Glutamatergic neuron (in vitro differentiated cells): Measurements from ENCODE around the gene SERPINB11. TPM values are rescaled to one million over a fixed set of nuclear protein-coding genes. Genes with fewer than 3 reads are reported as not detected.

Source experiments
- DNase-seq: peaks from one replicate; pipeline ENCODE4 v3.0.0; 2022
- H3K27ac Mint-ChIP-seq: one replicate; pipeline ENCODE4 v1.8.0; 2020; ENCODE audit warnings: mild to moderate bottlenecking, mixed read lengths, inconsistent platforms; ENCODE audit not compliant: unreplicated experiment
- H3K27me3 Mint-ChIP-seq: one replicate; pipeline ENCODE4 v1.8.0; 2020; ENCODE audit warnings: mild to moderate bottlenecking, moderate library complexity, mixed read lengths, inconsistent platforms; ENCODE audit not compliant: unreplicated experiment
- H3K36me3 Mint-ChIP-seq: one replicate; pipeline ENCODE4 v1.8.0; 2020; ENCODE audit warnings: mild to moderate bottlenecking, mixed read lengths, inconsistent platforms; ENCODE audit not compliant: unreplicated experiment
- H3K4me1 Mint-ChIP-seq: one replicate; pipeline ENCODE4 v1.8.0; 2020; ENCODE audit warnings: mild to moderate bottlenecking, low read depth, mixed read lengths, inconsistent platforms; ENCODE audit not compliant: unreplicated experiment
- H3K4me3 Mint-ChIP-seq: one replicate; pipeline ENCODE4 v1.8.0; 2020; ENCODE audit warnings: mild to moderate bottlenecking, mixed read lengths, inconsistent platforms; ENCODE audit not compliant: unreplicated experiment
- H3K9me3 Mint-ChIP-seq: one replicate; pipeline ENCODE4 v1.8.0; 2020; ENCODE audit warnings: mild to moderate bottlenecking, moderate library complexity, mixed read lengths, inconsistent platforms; ENCODE audit not compliant: unreplicated experiment
- CTCF ChIP-seq: fragments of 200-600 bp; sonication (generic); IDR thresholded peaks from one replicate; pipeline ENCODE4 v1.5.0; 2021; ENCODE audit not compliant: partially characterized antibody, unreplicated experiment
- total RNA-seq: library from RNA; stranded (reverse); fragmentation: NEBNext Ultra II Directional; extraction: Animal tissue kit (Norgen Biotek cat#: 25700); gene quantifications from one replicate; pipeline ENCODE4 v1.2.1, GENCODE V29; 2021; ENCODE audit not compliant: unreplicated experiment

SERPINB11 gene
- total RNA-seq, 1 donor from 2014 or later = not detected

DNA sequence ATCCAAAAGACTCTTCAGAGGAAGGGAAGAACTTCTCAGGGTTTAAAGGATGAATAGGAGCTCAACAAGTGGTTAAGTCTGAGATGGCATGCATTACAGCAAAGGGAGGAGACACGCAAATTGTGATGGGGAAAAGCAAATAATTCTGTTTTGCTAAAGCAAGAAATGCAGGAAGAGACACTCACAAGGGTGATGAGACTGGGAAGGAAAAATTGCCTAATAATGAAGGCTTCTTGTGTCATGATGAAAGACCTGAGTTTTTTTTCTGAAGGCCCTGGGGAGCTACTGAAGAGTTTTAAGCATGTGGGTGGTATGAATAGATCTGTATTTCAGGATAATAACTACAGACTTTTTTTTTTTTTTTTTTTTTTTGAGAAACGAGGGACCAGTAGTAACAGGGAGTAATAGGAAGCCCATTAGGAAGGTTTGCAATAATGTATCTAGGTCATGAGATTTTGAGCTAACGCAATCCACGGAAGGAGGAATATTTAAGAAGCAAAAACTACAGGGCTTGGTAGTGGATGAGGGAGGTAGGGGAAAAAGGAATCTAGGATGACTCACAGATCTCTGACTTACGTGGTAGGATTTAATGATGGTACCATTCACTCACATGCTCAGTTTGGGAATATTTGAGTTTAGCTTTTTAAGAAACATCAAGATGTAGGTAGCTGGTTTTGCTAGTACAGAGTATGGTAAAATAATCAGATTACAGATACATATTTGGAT lies 25.1 kb upstream of the SERPINB11 start:
- Mint-ChIP-seq H3K27me3 (no peaks in the 10 kb centered on the region), H3K4me3 (no peak overlapping the region), H3K36me3 (no peaks in the 10 kb centered on the region), H3K27ac (no peak overlapping the region), H3K9me3 (no peaks in the 10 kb centered on the region), H3K4me1 (no peaks in the 10 kb centered on the region)
- no peak for DNase-seq
- no peak for TF ChIP-seq CTCF

DNA sequence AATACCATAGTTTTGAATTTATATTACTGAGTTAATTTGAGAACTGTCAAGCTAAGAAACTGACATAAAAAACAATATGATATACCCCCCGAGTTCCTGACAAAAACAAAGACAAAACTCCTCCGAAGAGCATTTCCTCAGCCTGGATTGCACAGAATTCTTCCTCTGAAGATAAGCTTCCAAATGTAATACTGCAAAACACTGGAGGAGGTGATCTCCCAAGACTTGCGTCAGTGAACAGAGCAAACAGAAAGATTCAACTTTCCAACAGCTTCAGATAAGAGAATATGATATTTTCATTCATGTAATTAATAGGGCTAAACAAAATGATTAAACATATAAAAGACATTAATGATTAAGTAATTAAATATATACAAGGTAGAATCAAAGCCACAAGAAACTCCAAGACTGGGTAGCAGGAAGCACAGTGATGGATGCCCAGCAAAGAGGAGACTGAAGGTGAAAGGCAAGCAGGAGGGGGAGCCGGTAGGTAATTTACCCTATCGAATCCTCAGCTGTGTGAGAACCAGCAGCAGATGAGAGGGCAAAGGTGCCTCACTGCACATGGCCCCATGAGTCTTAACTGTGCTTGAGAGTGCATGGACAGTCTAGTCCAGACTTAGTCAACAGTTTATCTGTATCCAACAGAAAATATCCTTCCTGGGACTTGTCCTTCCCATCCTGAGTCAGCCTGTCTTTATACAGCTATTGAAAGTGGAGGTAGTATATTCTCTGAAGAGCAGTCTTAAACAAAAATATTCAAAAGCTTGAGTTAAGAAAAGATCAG lies 22.7 kb upstream of the SERPINB11 start:
- Mint-ChIP-seq H3K4me1 (no peaks in the 10 kb centered on the region), H3K27ac (no peak overlapping the region)
- no peak for TF ChIP-seq CTCF

DNA sequence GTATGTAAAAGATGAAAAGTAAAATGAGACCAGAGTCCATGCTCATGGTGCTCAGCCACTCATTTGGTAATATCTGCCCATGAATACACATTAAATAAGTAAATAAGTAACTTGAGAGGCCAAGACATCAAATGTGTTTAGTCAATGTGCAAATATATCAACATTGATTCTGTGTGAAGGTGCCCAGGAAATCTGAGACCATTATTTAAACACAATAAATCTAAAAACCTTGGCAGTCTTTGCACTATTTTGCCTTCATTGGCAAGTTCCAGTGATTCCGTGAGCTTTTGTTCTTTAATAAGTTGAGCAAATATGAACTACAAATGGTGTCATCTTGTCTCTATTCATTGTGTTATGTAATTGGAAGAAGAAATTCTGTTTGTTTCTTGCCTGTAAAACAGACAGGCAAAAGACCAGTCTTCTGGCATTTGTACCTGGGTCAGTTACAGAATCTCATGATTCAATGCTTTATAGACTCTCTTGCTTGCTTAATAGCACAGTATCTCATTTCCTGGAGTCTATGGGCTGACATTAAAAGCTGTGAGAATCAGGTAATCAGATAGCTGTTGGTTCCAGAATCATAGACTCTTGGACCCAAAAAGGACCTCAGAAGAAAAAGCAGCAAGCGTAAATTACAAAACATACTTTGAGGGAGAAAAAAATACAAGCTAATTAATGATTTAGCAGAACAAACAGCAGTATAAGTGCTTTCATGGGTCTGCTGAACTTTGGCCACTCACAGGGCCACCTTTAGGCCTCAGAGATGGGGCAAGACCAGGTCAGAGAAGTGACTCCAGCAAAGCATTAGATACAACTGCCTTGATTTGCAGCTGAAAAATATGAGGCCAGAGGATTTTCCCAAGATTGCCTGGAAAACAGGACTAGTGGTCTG lies 21.1 kb upstream of the SERPINB11 start:
- no peak for DNase-seq
- no peaks in the 10 kb centered on the region for H3K36me3 Mint-ChIP-seq
- H3K27ac Mint-ChIP-seq = no peak overlapping the region

More for the DNA sequence above, 22.7 kb upstream of the SERPINB11 start:
- peaks cover 2% of the 10 kb centered on the region for H3K9me3 Mint-ChIP-seq
- no peaks in the 10 kb centered on the region for H3K36me3 Mint-ChIP-seq
- no peak for DNase-seq
- H3K27me3 Mint-ChIP-seq = no peaks in the 10 kb centered on the region
- H3K4me3 Mint-ChIP-seq = no peak overlapping the region

DNA sequence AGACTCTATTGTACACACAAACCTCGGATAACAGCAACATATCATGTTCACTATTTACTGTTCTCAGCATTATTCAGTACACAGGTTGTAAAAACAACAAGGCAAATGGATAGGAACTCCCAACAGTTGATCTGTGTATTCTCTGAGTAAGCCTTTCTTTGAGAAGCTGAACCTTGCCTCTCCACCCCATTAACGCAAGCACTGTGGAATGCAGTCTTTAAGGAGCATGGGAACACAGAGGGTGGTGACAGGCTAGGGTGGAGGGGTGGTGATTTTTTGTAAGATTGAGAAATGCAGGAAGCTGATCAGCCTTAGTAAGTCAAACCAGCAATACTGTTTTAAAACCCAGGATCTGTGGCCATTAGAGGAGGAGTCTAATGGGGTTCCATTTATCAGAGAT lies 19.6 kb upstream of the SERPINB11 start:
- no peak for TF ChIP-seq CTCF
- Mint-ChIP-seq H3K4me1 (no peaks in the 10 kb centered on the region), H3K4me3 (no peak overlapping the region), H3K27ac (no peak overlapping the region), H3K36me3 (no peaks in the 10 kb centered on the region), H3K9me3 (peaks cover 3% of the 10 kb centered on the region), H3K27me3 (no peaks in the 10 kb centered on the region)
- DNase-seq = no peak

More for the DNA sequence above, 21.1 kb upstream of the SERPINB11 start:
- Mint-ChIP-seq H3K4me1 (no peaks in the 10 kb centered on the region), H3K27me3 (no peaks in the 10 kb centered on the region), H3K4me3 (no peak overlapping the region), H3K9me3 (peaks cover 3% of the 10 kb centered on the region)
- TF ChIP-seq CTCF = no peak
